ENCODE data around the gene STRADA. TPM values are rescaled to one million over a fixed set of nuclear protein-coding genes. Genes with fewer than 3 reads are reported as not detected.

Gene STRADA
- total RNA-seq, 2 experiments from 2014 or later, result 47.5 to 48.2 TPM

DNA sequence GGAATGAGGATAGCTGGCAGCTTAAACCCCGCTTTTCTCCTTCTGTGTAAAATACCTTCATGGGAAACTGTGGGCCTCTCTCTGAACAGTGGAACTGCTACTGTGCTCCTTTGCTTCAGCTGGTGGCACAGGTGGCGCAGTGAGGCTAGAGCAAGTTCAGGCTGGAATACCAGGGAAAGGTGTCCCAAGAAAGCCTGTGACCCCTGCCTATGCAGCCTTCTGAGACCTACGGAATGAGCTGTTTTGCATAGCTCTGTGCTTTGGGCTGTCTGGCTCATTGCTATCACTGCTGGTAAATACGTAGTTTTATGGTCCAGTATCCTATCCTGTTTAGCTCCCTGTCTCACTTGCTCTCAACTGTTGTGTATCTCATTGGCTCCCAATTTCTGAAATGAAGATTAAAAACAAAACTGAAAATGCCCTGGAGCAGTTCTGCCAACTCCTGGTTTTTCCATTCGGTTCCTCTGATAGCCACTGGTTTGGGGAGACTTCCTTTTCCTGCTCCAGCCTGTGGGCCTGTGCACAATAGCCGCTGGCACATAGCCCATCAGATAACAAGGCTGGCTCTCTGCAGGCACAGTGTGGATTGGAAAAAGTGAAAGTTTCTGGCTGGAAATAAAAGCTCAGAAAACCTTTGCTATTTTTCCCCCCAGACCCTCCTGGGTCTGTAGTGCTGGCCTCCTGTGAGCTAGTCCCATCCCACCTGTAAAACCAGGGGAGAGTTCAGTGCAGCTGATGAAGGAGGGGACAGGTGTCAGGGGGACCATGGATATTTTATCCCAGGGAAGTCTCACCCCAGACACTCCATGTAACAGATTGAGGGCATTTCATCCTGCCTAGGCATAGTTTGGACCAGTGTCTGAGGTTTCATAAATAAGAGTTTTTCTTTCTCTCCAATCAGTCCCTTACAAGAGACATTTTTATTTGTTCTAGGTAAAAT lies 65.7 kb downstream of the STRADA start:
- ChIA-PET CTCF (interaction anchor here (1.6 kb wide), 1 partner anchor 10 kb away, joined by 3 read pairs; no protein-coding TSS in a partner anchor), POLR2A (no interaction called here)

DNA sequence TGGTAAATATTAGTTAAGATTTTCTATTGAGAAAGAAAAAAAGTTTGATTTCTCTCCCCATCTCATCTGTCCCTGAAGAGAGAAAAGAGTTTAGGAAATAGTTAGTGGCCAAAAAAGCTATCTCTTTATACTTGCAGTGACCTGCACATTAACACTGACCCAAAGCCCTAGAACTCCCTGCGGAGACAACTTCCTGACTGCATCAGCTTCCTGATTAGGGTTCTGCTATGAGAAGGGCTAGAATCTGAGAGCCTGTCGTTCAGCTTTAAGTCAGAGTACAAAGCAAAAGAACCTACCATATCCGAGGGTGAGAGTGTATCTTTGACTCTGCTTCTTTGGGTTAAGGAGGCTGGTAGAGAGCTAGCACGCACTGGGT lies 66.4 kb downstream of the STRADA start:
- POLR2A ChIA-PET, result no interaction called here
- CTCF ChIA-PET, result interaction anchor here (1.6 kb wide), 1 partner anchor 10 kb away, joined by 3 read pairs; no protein-coding TSS in a partner anchor

DNA sequence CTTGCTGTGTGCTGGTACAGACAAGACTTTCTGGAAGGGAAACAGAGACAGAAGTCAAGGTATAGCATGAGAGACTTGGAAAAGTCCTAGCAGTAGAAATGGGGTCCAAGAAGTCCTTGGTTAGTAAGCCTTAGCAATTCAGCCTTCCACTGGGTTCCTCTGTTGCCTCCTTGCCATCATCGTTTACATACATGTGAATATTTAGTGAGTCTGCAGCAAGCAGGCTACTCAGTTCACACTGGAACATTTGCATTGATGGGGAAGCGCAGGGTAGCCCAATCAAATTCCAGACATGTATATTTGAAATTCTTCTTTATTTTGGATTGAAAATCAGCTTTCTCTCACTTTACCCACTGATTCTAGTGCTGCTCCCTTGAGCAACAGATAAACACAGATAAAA lies 68.7 kb downstream of the STRADA start:
- POLR2A ChIA-PET, result no interaction called here
- CTCF ChIA-PET, result interaction anchor here (1.2 kb wide), 1 partner anchor 193 kb away, joined by 4 read pairs; no protein-coding TSS in a partner anchor

DNA sequence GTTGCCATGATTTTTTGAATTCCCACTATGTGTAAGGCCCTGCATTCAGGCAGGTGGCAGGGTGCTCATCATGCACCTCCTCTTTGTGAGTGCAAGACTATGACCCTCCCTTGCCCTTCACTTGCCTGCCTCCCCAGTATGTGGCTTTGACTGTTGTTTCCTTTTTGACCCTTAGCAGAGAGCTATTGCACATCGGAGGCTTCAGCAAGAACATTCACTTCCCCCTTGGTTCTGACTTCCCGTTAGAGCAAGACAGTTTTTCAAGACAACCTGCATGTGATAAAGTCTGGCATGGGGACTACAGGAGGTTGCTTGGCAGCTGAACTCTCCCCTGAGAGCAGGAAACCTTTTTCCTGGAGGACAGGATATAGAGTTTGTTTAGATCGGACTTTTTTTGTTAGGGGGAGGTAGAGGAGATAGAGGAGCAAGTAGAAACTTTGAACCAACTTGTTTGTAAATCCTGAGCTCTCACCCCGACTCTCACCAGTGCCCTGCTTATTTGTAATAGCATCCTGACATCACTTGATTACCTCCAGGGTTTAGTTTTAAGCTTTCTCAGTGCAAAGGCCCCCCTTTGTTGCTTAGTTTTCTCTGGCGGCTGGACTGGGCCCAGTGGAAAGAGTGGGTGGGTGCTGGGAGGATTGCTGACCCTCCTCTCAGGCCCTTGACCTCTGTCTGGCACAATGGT lies 75.9 kb downstream of the STRADA start:
- POLR2A ChIA-PET, result no interaction called here
- CTCF ChIA-PET, result interaction anchor here (0.7 to 1.0 kb wide), 3 partner anchors 9 to 70 kb away, joined by 3 read pairs; no protein-coding TSS in a partner anchor

DNA sequence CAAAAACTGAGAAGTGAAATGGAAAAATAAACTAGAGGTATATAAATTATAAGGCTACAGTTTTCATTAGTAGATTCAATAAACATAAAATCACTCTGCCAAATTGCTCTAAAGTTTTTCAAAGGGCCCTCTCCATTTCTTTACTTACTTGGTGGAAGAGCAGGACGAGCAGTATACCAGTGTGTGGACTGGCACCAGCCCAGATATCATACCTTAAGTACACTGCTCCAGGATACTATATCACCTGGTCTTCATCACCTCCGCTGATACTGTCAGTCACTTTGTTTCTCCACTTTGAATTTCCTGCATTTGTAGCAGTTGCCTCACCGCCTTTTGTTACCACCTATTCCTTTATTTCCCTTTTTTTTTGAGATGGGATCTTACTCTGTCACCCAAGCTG lies 81.7 kb downstream of the STRADA start:
- CTCF ChIA-PET, result interaction anchor here (0.9 kb wide), 1 partner anchor 9 kb away, joined by 3 read pairs; no protein-coding TSS in a partner anchor

DNA sequence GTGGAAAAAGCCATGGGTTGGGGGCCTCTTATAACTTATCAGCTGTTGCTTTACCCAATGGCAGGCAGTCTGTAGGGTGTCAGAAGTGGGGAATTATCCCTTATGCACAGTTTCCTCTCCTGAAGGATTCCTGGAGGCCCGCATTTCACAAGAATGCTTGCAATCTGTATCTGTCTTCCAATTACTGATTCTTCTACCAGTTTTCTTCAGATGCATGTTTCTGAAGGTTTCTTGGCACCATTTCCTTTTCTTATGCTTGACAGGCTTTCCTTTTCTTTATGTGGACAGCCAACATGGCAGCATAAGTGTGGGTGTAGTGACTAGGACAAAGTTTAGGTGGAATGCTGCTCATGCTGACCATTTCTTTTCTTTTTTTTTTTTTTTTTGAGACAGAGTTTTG lies 83.2 kb downstream of the STRADA start:
- CTCF ChIA-PET, result interaction anchor here (0.7 kb wide), 1 partner anchor 27 kb away, joined by 3 read pairs; no protein-coding TSS in a partner anchor
- POLR2A ChIA-PET, result no interaction called here

More for the DNA sequence above, 81.7 kb downstream of the STRADA start:
- POLR2A ChIA-PET, result no interaction called here

DNA sequence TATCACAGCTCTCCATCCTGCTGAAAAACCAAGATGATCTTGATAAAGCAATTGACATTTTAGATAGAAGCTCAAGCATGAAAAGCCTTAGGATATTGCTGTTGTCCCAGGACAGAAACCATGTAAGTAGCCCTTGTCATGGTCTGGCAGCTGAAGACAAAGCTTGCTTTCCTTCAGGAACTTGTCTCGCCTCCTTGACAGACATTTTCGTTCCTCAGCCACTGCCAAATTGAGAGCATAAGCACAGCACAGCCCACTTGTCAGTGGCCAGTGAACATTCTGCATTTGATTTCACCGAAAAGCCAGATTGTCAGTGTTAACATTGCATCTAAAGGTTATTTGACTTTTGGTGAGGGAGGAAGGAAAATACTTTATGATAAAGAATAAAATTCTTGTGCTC lies 83.8 kb downstream of the STRADA start:
- ChIA-PET CTCF (no interaction called here), POLR2A (no interaction called here)

DNA sequence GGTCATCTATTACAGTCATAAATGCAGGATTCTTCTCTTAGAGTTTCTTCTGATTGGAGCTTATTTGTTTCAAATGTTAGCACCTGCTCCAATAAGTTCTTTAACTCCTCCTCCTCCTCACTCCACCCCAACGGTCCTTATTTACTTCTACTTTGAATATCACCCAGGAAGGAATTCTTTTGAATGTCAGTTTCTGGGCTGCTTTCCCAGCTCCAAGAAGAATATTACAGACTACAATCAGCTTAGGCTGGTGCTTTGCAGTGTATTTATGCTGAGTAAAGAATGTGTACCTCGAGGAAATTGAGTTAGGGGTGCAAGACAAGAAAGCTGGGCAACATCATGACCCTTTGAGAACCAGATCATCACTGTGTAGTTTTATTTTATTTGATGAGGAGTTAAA lies 88.5 kb downstream of the STRADA start:
- POLR2A ChIA-PET, result no interaction called here

More for the DNA sequence above, 88.5 kb downstream of the STRADA start:
- CTCF ChIA-PET, result no interaction called here

Other genes starting within 250 kb of the STRADA start
- gene KCNH6, start 218.4 kb downstream of the STRADA start, total RNA-seq, result not detected
- 100 to 1,000 TPM; 100 to 103 TPM for gene DCAF7, start 191.3 kb downstream of the STRADA start, total RNA-seq
- 10 to 100 TPM; 35.5 to 37.4 TPM for gene TACO1, start 140.9 kb downstream of the STRADA start, total RNA-seq
- gene MAP3K3, start 119.4 kb downstream of the STRADA start, total RNA-seq, result 10 to 100 TPM; 28.9 to 29.8 TPM
- gene LIMD2, start 41.7 kb downstream of the STRADA start, total RNA-seq, result 100 to 1,000 TPM; 180 to 188 TPM
- gene CCDC47, start 31.8 kb upstream of the STRADA start, total RNA-seq, result 10 to 100 TPM; 98.4 to 98.9 TPM
- gene DDX42, start 32.4 kb upstream of the STRADA start, total RNA-seq, result 100 to 1,000 TPM; 102 to 113 TPM
- gene PSMC5, start 85.6 kb upstream of the STRADA start, total RNA-seq, result 100 to 1,000 TPM; 192 to 199 TPM
- 10 to 100 TPM; 95.2 to 96.8 TPM for gene FTSJ3, start 85.9 kb upstream of the STRADA start, total RNA-seq
- 10 to 100 TPM; 95.2 to 98.4 TPM for gene SMARCD2, start 100.9 kb upstream of the STRADA start, total RNA-seq
- gene CSH2, start 131.9 kb upstream of the STRADA start, total RNA-seq, result not detected
- not detected for gene GH2, start 140.1 kb upstream of the STRADA start, total RNA-seq
- gene CSH1, start 154.8 kb upstream of the STRADA start, total RNA-seq, result not detected
- gene CSHL1, start 169.5 kb upstream of the STRADA start, total RNA-seq, result not detected
- gene GH1, start 177.0 kb upstream of the STRADA start, total RNA-seq, result not detected
- gene CD79B, start 190.5 kb upstream of the STRADA start, total RNA-seq, result 10 to 100 TPM; 23.4 to 23.9 TPM
- under 1 TPM; 0.11 to 0.27 TPM for gene SCN4A, start 231.1 kb upstream of the STRADA start, total RNA-seq

Measured in activated CD8-positive, alpha-beta memory T cell treated with anti-CD3 and anti-CD28 coated beads for 36 hours (primary cell).